GM19043 (cell line): Measurements from ENCODE around the gene FLCN.

Experiments used
- ATAC-seq: cut with Tn5 transposase; IDR thresholded peaks from one replicate; pipeline ENCODE4 v1.9.1; 2021; ENCODE audit warnings: low read depth; ENCODE audit not compliant: unreplicated experiment

The FLCN gene

GRCh38 chr17:17239832-17240231 lies 2.9 kb upstream of the FLCN start:
- ATAC-seq = no peak

GRCh38 chr17:17236295-17237025 lies 508 bp downstream of the FLCN start:
- peak; percentile 23 for ATAC-seq

GRCh38 chr17:17235212-17236174 lies 1.5 kb downstream of the FLCN start:
- no peak for ATAC-seq

GRCh38 chr17:17232303-17232621 lies 4.7 kb downstream of the FLCN start:
- no peak for ATAC-seq

GRCh38 chr17:17231621-17232302 lies 5.2 kb downstream of the FLCN start:
- no peak for ATAC-seq

- ATAC-seq = no peak
Observed at GRCh38 chr17:17229416-17230384, 7.3 kb downstream of the FLCN start.

- ATAC-seq = no peak
Observed at GRCh38 chr17:17228521-17229279, 8.3 kb downstream of the FLCN start.

GRCh38 chr17:17227608-17228520 lies 9.1 kb downstream of the FLCN start:
- no peak for ATAC-seq

GRCh38 chr17:17226451-17227265 lies 10.3 kb downstream of the FLCN start:
- no peak for ATAC-seq

- ATAC-seq = no peak
Observed at GRCh38 chr17:17225901-17226300, 11.1 kb downstream of the FLCN start.

- no peak for ATAC-seq
Observed at GRCh38 chr17:17224137-17224536, 12.8 kb downstream of the FLCN start.

- ATAC-seq = no peak
Observed at GRCh38 chr17:17223736-17224135, 13.2 kb downstream of the FLCN start.

GRCh38 chr17:17221329-17221728 lies 15.6 kb downstream of the FLCN start:
- ATAC-seq = no peak

GRCh38 chr17:17220529-17220928 lies 16.4 kb downstream of the FLCN start:
- no peak for ATAC-seq

- ATAC-seq = no peak
Observed at GRCh38 chr17:17217995-17218394, 19.0 kb downstream of the FLCN start.

GRCh38 chr17:17216776-17217175 lies 20.2 kb downstream of the FLCN start:
- ATAC-seq = no peak

- no peak for ATAC-seq
Observed at GRCh38 chr17:17216236-17216635, 20.7 kb downstream of the FLCN start.

- no peak for ATAC-seq
Observed at GRCh38 chr17:17215575-17215974, 21.4 kb downstream of the FLCN start.
